Epithelial cell of proximal tubule (primary cell): Measurements from ENCODE around the gene PLA2G1B. TPM values are rescaled to one million over a fixed set of nuclear protein-coding genes. Genes with fewer than 3 reads are reported as not detected.
A peak's percentile ranks its signal among the peaks of the same experiment; 100 is the strongest.
"Not testable (repeated sequence)": the region's sequence is repeated elsewhere in the genome, so short reads cannot be mapped to it uniquely, and the experiment has no call there.

Experiments
- DNase-seq: peaks from one replicate; pipeline ENCODE4 v3.0.0-alpha.2; 2011; ENCODE audit warnings: low read depth
- H3K4me3 ChIP-seq: 2 replicates; pipeline ENCODE4 v1.5.1; 2011; ENCODE audit warnings: low read depth, mild to moderate bottlenecking, low read length
- CTCF ChIP-seq: conservative IDR thresholded peaks from 2 replicates; pipeline ENCODE4 v1.5.1; 2012; ENCODE audit warnings: low read depth, mild to moderate bottlenecking, low read length
- total RNA-seq: library from RNA; depleted of rRNA; stranded (reverse); fragments of >200 nt; gene quantifications from 2 replicates; pipeline ENCODE4 v1.2.3, GENCODE V29; 2015

PLA2G1B gene
- total RNA-seq, 1 donor from 2014 or later, result not detected

DNA sequence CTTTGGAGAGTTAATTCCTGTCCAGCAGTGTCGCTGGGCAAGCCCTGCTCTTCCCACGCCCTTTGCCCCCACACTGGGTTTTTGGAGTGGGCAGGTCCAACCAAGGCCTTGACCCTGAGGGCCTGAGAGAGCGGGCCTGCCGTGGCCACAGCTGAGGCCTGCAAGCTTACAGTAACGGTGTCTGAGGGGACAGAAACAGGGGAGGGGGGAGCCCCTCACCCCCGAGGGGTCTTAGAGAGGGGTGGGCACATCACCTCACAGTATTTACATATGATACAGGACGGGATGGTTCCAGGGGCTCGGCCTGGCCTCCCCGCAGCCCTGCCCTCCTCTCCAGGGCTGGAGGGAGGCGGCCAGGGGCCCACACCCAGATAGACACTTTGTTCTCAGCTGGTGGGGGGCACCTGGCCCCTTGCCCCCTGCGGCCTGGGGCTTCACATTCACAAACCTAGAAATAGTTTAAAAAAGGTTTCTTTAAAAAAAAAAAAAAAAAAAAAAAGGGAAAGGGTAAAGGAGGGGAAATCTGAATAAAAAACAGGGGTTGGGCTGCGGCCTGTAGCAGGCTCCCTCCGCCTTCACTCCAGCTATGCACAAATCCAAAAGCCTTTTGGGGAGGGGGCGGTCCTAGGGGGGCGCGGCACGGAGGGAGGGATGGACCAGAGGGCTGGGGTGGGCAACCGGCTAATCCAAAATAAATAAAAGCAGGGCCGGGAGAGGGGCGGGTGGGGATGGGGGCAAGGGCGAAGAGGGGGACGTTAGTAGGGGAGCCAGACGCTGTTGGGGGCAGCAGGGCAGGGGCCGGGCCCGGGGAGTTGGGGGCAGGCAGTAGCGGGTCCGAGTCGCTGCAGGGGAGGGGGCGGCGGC lies 14.8 kb upstream of the PLA2G1B start:
- TF ChIP-seq CTCF, result no peak
- DNase-seq, result no peak
- no peak overlapping the region for H3K4me3 ChIP-seq

- H3K4me3 ChIP-seq, result no peak overlapping the region
- DNase-seq, result no peak
- no peak for TF ChIP-seq CTCF
These were observed 11.7 kb upstream of the PLA2G1B start for GRCh38 chr12:120339256-120339655.

- no peak overlapping the region for H3K4me3 ChIP-seq
- no peak for TF ChIP-seq CTCF
- DNase-seq, result no peak
These were observed 10.2 kb upstream of the PLA2G1B start for GRCh38 chr12:120337730-120338129.

DNA sequence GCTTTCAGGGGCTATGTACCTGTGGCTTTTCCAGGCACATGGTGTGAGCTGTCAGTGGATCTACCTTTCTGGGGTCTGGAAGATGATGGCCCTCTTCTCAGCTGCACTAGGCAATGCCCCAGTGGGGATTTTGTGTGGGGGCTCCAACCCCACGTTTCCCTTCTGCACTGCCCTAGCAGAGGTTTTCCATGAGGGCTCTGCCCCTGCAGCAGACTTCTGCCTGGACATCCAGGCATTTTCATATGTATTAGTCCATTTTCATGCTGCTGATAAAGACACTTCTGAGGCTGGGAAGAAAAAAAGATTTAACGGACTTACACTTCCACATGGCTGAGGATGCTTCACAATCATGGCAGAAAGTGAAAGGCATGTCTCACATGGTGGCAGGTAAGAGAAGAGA lies 8.8 kb upstream of the PLA2G1B start:
- not testable (repeated sequence) for DNase-seq, H3K4me3 ChIP-seq

- peak; percentile 67 for TF ChIP-seq CTCF
- DNase-seq, H3K4me3 ChIP-seq: not testable (repeated sequence)
These were observed 7.9 kb upstream of the PLA2G1B start for GRCh38 chr12:120335447-120335846.

DNA sequence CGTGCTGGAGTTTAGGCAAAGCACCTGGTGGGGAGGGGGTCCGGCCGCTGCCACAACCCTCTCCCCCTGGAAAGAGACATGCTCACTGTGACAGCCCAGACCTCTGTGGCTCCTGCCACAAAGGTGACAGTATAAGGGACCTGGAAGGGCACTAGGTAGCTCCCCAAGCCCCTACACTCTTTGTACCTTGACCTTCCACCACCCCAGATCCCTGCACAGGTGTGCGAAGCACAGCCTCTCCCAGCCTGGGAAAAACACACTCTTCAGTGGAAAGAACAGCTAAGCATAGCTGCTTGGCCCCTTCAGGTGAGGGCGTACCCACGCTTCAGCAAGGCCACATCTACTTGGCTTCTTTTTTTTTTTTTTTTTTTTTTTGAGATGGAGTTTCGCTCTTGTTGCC lies 4.9 kb upstream of the PLA2G1B start:
- no peak overlapping the region for H3K4me3 ChIP-seq

GRCh38 chr12:120332041-120332440 lies 4.5 kb upstream of the PLA2G1B start:
- no peak overlapping the region for H3K4me3 ChIP-seq
- DNase-seq, result no peak
- TF ChIP-seq CTCF, result no peak

More for the DNA sequence above, 4.9 kb upstream of the PLA2G1B start:
- no peak for DNase-seq
- no peak for TF ChIP-seq CTCF
